GM12874 (cell line): Measurements from ENCODE around the gene MRRF.

Source experiments
- TF ChIP-seq, protein P1 (sequence below): IDR thresholded peaks from 2 replicates; pipeline ENCODE4 v1.5.1; 2011; ENCODE audit warnings: low read depth, mild to moderate bottlenecking, control low read depth, low read length, moderate library complexity; ENCODE audit not compliant: insufficient read depth

The MRRF gene

GRCh38 chr9:122366074-122366660, 101.5 kb downstream of the MRRF start:
- TF ChIP-seq, protein P1, sequence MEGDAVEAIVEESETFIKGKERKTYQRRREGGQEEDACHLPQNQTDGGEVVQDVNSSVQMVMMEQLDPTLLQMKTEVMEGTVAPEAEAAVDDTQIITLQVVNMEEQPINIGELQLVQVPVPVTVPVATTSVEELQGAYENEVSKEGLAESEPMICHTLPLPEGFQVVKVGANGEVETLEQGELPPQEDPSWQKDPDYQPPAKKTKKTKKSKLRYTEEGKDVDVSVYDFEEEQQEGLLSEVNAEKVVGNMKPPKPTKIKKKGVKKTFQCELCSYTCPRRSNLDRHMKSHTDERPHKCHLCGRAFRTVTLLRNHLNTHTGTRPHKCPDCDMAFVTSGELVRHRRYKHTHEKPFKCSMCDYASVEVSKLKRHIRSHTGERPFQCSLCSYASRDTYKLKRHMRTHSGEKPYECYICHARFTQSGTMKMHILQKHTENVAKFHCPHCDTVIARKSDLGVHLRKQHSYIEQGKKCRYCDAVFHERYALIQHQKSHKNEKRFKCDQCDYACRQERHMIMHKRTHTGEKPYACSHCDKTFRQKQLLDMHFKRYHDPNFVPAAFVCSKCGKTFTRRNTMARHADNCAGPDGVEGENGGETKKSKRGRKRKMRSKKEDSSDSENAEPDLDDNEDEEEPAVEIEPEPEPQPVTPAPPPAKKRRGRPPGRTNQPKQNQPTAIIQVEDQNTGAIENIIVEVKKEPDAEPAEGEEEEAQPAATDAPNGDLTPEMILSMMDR: no peak

GRCh38 chr9:122367065-122367464, 102.4 kb downstream of the MRRF start:
- TF ChIP-seq, protein P1: no peak

GRCh38 chr9:122367774-122368460, 103.2 kb downstream of the MRRF start:
- TF ChIP-seq, protein P1: no peak

DNA sequence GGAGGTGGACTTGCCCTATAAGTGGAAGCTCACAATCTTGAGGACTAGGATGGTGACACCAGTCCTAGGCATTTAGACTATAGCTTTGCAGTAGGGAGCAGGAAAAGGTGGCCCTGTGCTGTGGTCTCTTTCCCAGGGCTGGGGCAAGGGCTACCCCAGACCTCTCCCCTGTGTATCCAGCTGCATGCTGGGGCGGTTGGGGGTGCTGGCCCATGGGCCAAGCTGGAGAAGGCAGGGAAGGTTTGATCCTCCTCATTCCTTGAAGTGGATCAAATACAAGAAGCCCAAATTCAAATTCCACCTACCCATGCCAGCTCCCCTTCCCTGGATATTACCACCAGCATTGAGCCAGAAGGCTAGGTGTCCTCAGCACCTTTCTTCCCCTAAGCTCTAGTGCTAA, 104.0 kb downstream of the MRRF start:
- TF ChIP-seq, protein P1: no peak

DNA sequence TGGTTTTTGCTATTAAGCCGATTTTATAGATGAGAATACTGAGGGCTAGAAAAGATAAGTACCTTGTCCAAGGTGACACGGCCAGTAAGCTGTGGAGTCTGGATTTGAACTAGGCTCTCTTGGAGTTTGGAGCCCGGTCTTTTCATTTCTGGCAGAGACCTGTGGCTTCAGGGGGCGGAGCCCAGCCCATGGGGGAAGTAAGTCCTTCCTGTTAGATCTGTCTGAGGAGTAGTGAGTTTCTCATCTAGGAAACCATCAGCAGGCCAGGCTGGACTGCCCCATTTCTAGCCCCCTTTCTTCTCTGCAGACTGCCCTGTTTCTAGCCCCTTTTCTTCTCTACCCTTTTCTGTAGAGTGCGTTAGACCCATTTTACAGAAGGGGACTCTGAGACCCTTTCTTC, 105.6 kb downstream of the MRRF start:
- TF ChIP-seq, protein P1: no peak

DNA sequence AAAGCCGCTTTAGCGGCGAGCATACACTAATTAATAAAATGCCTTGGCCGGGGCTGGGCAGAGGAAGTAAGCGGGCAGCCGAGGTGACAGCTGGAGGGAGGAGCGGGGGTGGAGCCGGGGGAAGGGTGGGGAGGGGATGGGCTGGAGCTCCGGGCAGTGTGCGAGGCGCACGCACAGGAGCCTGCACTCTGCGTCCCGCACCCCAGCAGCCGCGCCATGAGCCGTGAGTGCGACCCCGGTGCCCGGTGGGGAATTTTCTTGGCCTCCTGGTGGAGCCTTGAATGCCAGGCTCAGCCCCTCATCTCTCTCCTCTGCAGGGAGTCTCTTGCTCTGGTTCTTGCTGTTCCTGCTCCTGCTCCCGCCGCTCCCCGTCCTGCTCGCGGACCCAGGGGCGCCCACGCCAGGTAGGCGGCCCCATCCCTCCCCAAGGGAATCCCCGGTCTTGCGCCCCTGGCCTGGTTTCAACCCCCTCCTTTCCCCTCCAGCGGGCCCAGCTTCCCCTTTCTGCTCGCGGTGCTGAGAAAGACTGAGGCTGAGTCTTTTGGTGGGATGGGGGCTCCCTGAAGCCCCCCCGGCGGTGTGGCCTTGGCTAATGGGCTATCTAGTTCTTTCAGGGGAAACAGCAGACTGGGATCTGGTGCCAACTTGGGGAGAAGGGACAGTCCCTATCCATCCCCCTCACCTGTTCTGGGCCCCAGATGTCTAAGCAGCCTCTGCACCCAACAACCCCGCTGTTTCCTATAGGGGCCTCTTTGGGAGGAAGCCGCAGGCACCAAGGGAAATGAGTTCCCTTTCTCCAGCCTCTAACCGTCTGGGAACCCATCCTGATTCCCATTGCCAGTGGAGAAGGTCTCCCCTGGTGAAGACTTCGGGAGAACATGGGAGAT, 106.4 kb downstream of the MRRF start, which contains the start of gene PTGS1:
PTGS1 (plus strand) TSS at position 156 of the 887 bp plus-strand sequence; CDS start at position 217, 61 bp downstream.
- TF ChIP-seq, protein P1: no peak

- TF ChIP-seq, protein P1: no peak
These were observed 107.2 kb downstream of the MRRF start for GRCh38 chr9:122371846-122372245.
